ENCODE data around the gene EPB41.

DNA sequence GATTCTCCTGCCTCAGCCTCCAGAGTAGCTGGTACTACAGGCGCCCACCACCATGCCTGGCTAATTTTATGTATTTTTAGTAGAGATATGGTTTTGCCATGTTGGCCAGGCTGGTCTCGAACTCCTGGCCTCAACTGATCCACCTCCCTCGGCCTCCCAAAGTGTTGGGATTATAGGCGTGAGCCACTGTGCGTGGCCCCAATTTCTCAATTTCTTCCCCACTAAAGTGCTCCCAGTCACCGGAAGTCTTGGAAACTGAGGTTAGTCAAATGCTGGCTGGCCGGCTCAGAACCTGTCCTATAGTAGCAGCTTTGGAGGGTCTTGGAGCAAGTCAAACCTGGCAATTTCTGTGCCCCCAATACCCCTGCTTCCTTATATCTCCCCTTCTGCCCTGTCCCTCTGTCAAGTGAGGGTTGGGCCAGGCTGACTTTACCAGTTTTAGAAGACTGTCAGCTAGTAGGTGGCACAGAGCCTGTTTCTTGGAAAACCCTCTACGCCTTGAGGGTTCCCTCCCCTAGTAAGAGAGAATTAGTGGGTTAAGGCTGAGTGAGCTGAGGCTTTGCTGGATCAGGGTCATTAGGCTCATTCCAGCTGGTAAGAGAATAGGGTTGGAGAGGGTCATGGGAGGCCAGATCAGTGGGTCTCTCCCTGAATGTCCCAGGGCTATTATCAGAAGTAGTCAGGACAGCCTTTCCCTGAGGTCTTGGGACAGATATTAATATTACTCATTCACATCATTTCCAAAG, 8.3 kb upstream of the EPB41 start:
- no peak for TF ChIP-seq CTCF (IDR thresholded peaks at IDR 0.05)
- TF ChIP-seq POLR2A (IDR thresholded peaks at IDR 0.05), result no peak

Measured in sigmoid colon (tissue), 3 donors.